Pons (tissue), 1 donor: ENCODE data around the gene SPINDOC.
"Not testable (repeated sequence)": the region's sequence is repeated elsewhere in the genome, so short reads cannot be mapped to it uniquely, and the experiment has no call there.

Source experiments
- DNase-seq: peaks from one replicate; pipeline ENCODE4 v3.0.0-alpha.2; 2016; ENCODE audit warnings: low spot score

Gene SPINDOC

GRCh38 chr11:63785823-63786222, 27.4 kb upstream of the SPINDOC start:
- no peak for DNase-seq

- no peak for DNase-seq
Measured at GRCh38 chr11:63791495-63792167, 21.6 kb upstream of the SPINDOC start.

- no peak for DNase-seq
Measured at GRCh38 chr11:63793161-63793560, 20.1 kb upstream of the SPINDOC start.

GRCh38 chr11:63795066-63795465, 18.2 kb upstream of the SPINDOC start:
- no peak for DNase-seq

GRCh38 chr11:63800921-63801320, 12.3 kb upstream of the SPINDOC start:
- DNase-seq, result no peak

GRCh38 chr11:63802637-63803414, 10.4 kb upstream of the SPINDOC start:
- no peak for DNase-seq

GRCh38 chr11:63804259-63804658, 9.0 kb upstream of the SPINDOC start:
- DNase-seq, result no peak

GRCh38 chr11:63805844-63806415, 7.3 kb upstream of the SPINDOC start:
- no peak for DNase-seq

- not testable (repeated sequence) for DNase-seq
Measured at GRCh38 chr11:63810383-63810782, 2.9 kb upstream of the SPINDOC start.

- DNase-seq, result no peak
Measured at GRCh38 chr11:63811522-63811921, 1.7 kb upstream of the SPINDOC start.

GRCh38 chr11:63813563-63814382, 517 bp downstream of the SPINDOC start:
- DNase-seq, result peak; percentile 8

GRCh38 chr11:63814383-63814736, 1.1 kb downstream of the SPINDOC start:
- peak; percentile 9 for DNase-seq

GRCh38 chr11:63816166-63816565, 2.9 kb downstream of the SPINDOC start:
- no peak for DNase-seq

GRCh38 chr11:63816732-63817131, 3.5 kb downstream of the SPINDOC start:
- DNase-seq, result no peak

GRCh38 chr11:63817758-63818498, 4.7 kb downstream of the SPINDOC start:
- no peak for DNase-seq

GRCh38 chr11:63818609-63819008, 5.4 kb downstream of the SPINDOC start:
- no peak for DNase-seq

- DNase-seq, result no peak
Measured at GRCh38 chr11:63821411-63821810, 8.2 kb downstream of the SPINDOC start.

- DNase-seq, result no peak
Measured at GRCh38 chr11:63826471-63827190, 13.4 kb downstream of the SPINDOC start.

- DNase-seq, result no peak
Measured at GRCh38 chr11:63829823-63830489, 16.7 kb downstream of the SPINDOC start.

GRCh38 chr11:63831326-63831725, 18.1 kb downstream of the SPINDOC start:
- no peak for DNase-seq
